Endothelial cell of umbilical vein (primary cell): ENCODE measurements around the gene RASGRP1. TPM values are rescaled to one million over a fixed set of nuclear protein-coding genes. Genes with fewer than 3 reads are reported as not detected.

Experiments
- BruUV-seq: library from RNA; stranded (reverse); fragments of 400-500 nt; replicated peaks from 2 replicates; lab custom pipeline; 2021; lab: Mats Ljungman, UMichigan
- CTCF ChIA-PET: fragments of 300-600, 350-600 bp; sonication (Branson Sonifier 250); formaldehyde crosslinking; loops from one replicate; lab custom pipeline; 2021; ENCODE audit warnings: antibody characterized with exemption, inconsistent platforms; lab: Charles Lee
- POLR2A ChIA-PET: fragments of 300-600, 350-600 bp; sonication (Branson Sonifier 250); formaldehyde crosslinking; loops from one replicate; lab custom pipeline; 2021; ENCODE audit warnings: antibody characterized with exemption, inconsistent platforms; lab: Charles Lee
- DNase-seq: peaks from one replicate; pipeline ENCODE4 v3.0.0-alpha.2; 2011; ENCODE audit warnings: low read depth, low spot score
- FAIRE-seq: peaks from 2 replicates; lab custom pipeline; 2011; peaks lifted over from hg19 to GRCh38; lab: Jason Lieb, UNC
- H2AFZ ChIP-seq: 2 replicates; pipeline ENCODE4 v1.6.0; 2012; ENCODE audit warnings: low read depth, low read length, control low read depth, inconsistent platforms
- H3K27ac ChIP-seq: 2 replicates; pipeline ENCODE4 v1.5.1; 2011; ENCODE audit warnings: low read depth, mild to moderate bottlenecking, control low read depth, low read length, moderate library complexity; ENCODE audit not compliant: insufficient read depth
- H3K27me3 ChIP-seq, 2 experiments: 2 replicates each; pipeline versions ENCODE4 v1.6.0 to v1.6.1; 2011; ENCODE audit warnings: low read length in 2 of 2, mixed read lengths in 1 of 2; ENCODE audit not compliant: control insufficient read depth in 2 of 2, insufficient read depth in 2 of 2
- H3K36me3 ChIP-seq, 2 experiments: 2 replicates in 1 of 2; 3 replicates in 1 of 2; pipeline ENCODE4 v1.5.1; 2011; ENCODE audit warnings: low read length in 2 of 2, mild to moderate bottlenecking in 1 of 2, moderate library complexity in 1 of 2; ENCODE audit not compliant: control insufficient read depth in 2 of 2, insufficient read depth in 2 of 2; ENCODE audit errors: extremely low read depth in 1 of 2
- H3K4me1 ChIP-seq: 3 replicates; pipeline ENCODE4 v1.5.1; 2011; ENCODE audit warnings: mild to moderate bottlenecking, low read length; ENCODE audit not compliant: control insufficient read depth, insufficient read depth; ENCODE audit errors: extremely low read depth
- H3K4me2 ChIP-seq: 2 replicates; pipeline ENCODE4 v1.6.1; 2011; ENCODE audit warnings: low read length, control low read depth, mixed read lengths; ENCODE audit not compliant: insufficient read depth
- H3K4me3 ChIP-seq, 3 experiments: fragments of 200-600 bp in 1 of 3; sonication (generic), shearing (Covaris generic) in 1 of 3; replicated peaks in 1 of 3; 2 replicates each; pipeline ENCODE4 v1.5.1; 2011 to 2016; ENCODE audit warnings: control low read depth in 3 of 3, low read length in 3 of 3, mild to moderate bottlenecking in 2 of 3, inconsistent platforms in 1 of 3, low read depth in 1 of 3, moderate library complexity in 1 of 3; ENCODE audit not compliant: insufficient read depth in 1 of 3
- H3K79me2 ChIP-seq: 2 replicates; pipeline ENCODE4 v1.6.0; 2012; ENCODE audit warnings: low read length, inconsistent platforms; ENCODE audit not compliant: control insufficient read depth, insufficient read depth
- H3K9ac ChIP-seq: replicated peaks from 2 replicates; pipeline ENCODE3; 2011; ENCODE audit warnings: low read length, control low read depth; ENCODE audit not compliant: insufficient read depth; ENCODE audit errors: extremely low read depth
- H3K9me1 ChIP-seq: replicated peaks from 3 replicates; pipeline ENCODE4 v1.6.0; 2011; ENCODE audit warnings: mild to moderate bottlenecking, low read length; ENCODE audit not compliant: control insufficient read depth, insufficient read depth; ENCODE audit errors: extremely low read depth
- H3K9me3 ChIP-seq: replicated peaks from 2 replicates; pipeline ENCODE4 v1.5.1; 2012; ENCODE audit warnings: low read length, inconsistent platforms; ENCODE audit not compliant: control insufficient read depth, insufficient read depth
- H4K20me1 ChIP-seq: replicated peaks from 2 replicates; pipeline ENCODE3; 2011; ENCODE audit warnings: mild to moderate bottlenecking, low read length; ENCODE audit not compliant: control insufficient read depth, insufficient read depth; ENCODE audit errors: extremely low read depth
- CTCF ChIP-seq, 2 donors: IDR thresholded peaks; 1 replicate in 1 of 2; 2 replicates in 1 of 2; pipeline ENCODE4 v1.5.1; 2011; ENCODE audit warnings: low read length in 2 of 2, mild to moderate bottlenecking in 2 of 2, moderate library complexity in 2 of 2, control low read depth in 1 of 2, inconsistent platforms in 1 of 2, low read depth in 1 of 2; ENCODE audit not compliant: insufficient read depth in 1 of 2; ENCODE audit errors: extremely low read depth in 1 of 2
- EZH2 ChIP-seq: IDR thresholded peaks from 2 replicates; pipeline ENCODE4 v1.6.1; 2012; ENCODE audit warnings: borderline replicate concordance, low read depth, mild to moderate bottlenecking, moderate library complexity, low read length, inconsistent platforms; ENCODE audit not compliant: severe bottlenecking
- FOS ChIP-seq: IDR thresholded peaks from 2 replicates; pipeline ENCODE4 v1.6.1; 2011; ENCODE audit warnings: mild to moderate bottlenecking, low read length, moderate library complexity, borderline replicate concordance; ENCODE audit not compliant: insufficient read depth
- GATA2 ChIP-seq: IDR thresholded peaks from 2 replicates; pipeline ENCODE4 v1.7.0; 2011; ENCODE audit warnings: low read depth, mild to moderate bottlenecking, moderate library complexity, mixed read lengths, low read length; ENCODE audit not compliant: insufficient read length, insufficient read depth
- MAX ChIP-seq: IDR thresholded peaks from 2 replicates; pipeline ENCODE4 v1.6.1; 2011; ENCODE audit not compliant: insufficient read depth, insufficient read length
- MYC ChIP-seq: IDR thresholded peaks from one replicate; pipeline ENCODE4 v1.6.1; 2011; ENCODE audit warnings: mild to moderate bottlenecking, low read depth, low read length
- POLR2A ChIP-seq: IDR thresholded peaks from 2 replicates; pipeline ENCODE4 v1.6.1; 2012; ENCODE audit warnings: low read depth, mild to moderate bottlenecking, control low read depth, low read length
- dilution Hi-C: fragments of 300-500 bp; cut with MboI; formaldehyde crosslinking; loops from one replicate; pipeline ENCODE4 v1.15.0; 2019; ENCODE audit warnings: low sequenced_read_pairs; ENCODE audit not compliant: extremely low pct_ligation_motif_present
- intact Hi-C: fragments of 100-400 bp; cut with micrococcal nuclease; formaldehyde crosslinking; loops from one replicate; pipeline ENCODE4 v1.10.0; 2022
- polyA plus RNA-seq, 4 experiments: library from polyadenylated mRNA; depleted of rRNA in 3 of 4; stranded (reverse) in 3 of 4; unstranded in 1 of 4; fragments of >200 nt; gene quantifications; 2 replicates each; pipeline versions ENCODE4 v1.2.1 to v1.2.3, GENCODE V29; 2011 to 2012; ENCODE audit warnings: missing spikeins in 1 of 4
- total RNA-seq: library from RNA; stranded (reverse); gene quantifications from 2 replicates; pipeline ENCODE4 v1.2.3, GENCODE V29; 2021

RASGRP1 gene
- total and polyA plus RNA-seq, 2 donors (not counting 3 experiments of a cell fraction or from before 2014, with no cell fraction given), result 0.15 to 0.38 TPM

- H4K20me1 ChIP-seq, result peaks cover 11% of the 10 kb centered on the region
- TF ChIP-seq EZH2, result no peak
- TF ChIP-seq GATA2, result no peak
- no peak for TF ChIP-seq FOS
- no peak for TF ChIP-seq MYC
- no peak for TF ChIP-seq CTCF (IDR thresholded peaks at IDR 0.05; ENCODE audit: extremely low read depth in 1 of 2, insufficient read depth in 1 of 2, low read depth in 1 of 2, low read length in 2 of 2)
- H3K4me2 ChIP-seq, result no peak overlapping the region
- no peaks in the 10 kb centered on the region for H3K27me3 ChIP-seq
- no peaks in the 10 kb centered on the region for H3K36me3 ChIP-seq
- peaks cover 83% of the 10 kb centered on the region for H3K79me2 ChIP-seq
- intact Hi-C loops (no loop called here), dilution Hi-C loops (no loop called here)
- no peak overlapping the region for H3K9ac ChIP-seq
- no peaks in the 10 kb centered on the region for H3K9me1 ChIP-seq
- no peak overlapping the region for H2AFZ ChIP-seq
- H3K9me3 ChIP-seq, result no peaks in the 10 kb centered on the region
- BruUV-seq, result no TSS peak
- H3K4me3 ChIP-seq, result no peak overlapping the region
- POLR2A ChIA-PET, result no interaction called here
- CTCF ChIA-PET, result interaction anchor here (1.4 to 2.6 kb wide), 2 partner anchors 20 to 104 kb away, joined by 4 to 26 read pairs; no protein-coding TSS in a partner anchor
- DNase-seq (no peak), FAIRE-seq (no peak)
- no peak overlapping the region for H3K27ac ChIP-seq
- H3K4me1 ChIP-seq, result peaks cover 19% of the 10 kb centered on the region
Observed at GRCh38 chr15:38459480-38459879, 105.1 kb downstream of the RASGRP1 start.

GRCh38 chr15:38458646-38459045 is 106.0 kb downstream of the RASGRP1 start:
- FAIRE-seq (no peak), DNase-seq (no peak)
- Histone ChIP-seq H3K4me1 (peaks cover 19% of the 10 kb centered on the region), H3K79me2 (peaks cover 83% of the 10 kb centered on the region), H3K4me2 (no peak overlapping the region), H3K27me3 (no peaks in the 10 kb centered on the region), H3K36me3 (no peaks in the 10 kb centered on the region), H3K4me3 (no peak overlapping the region), H3K9me1 (no peaks in the 10 kb centered on the region), H3K9ac (no peak overlapping the region), H3K9me3 (no peaks in the 10 kb centered on the region), H2AFZ (no peak overlapping the region), H3K27ac (no peak overlapping the region), H4K20me1 (peaks cover 11% of the 10 kb centered on the region)
- BruUV-seq, result no TSS peak
- CTCF ChIA-PET, result interaction anchor here (0.9 to 1.7 kb wide), 5 partner anchors 14 to 232 kb away, joined by 3 to 11 read pairs (median 5); no protein-coding TSS in a partner anchor
- TF ChIP-seq POLR2A (no peak), MAX (no peak), CTCF (IDR thresholded peaks at IDR 0.05; ENCODE audit: extremely low read depth in 1 of 2, insufficient read depth in 1 of 2, low read depth in 1 of 2, low read length in 2 of 2) (no peak), EZH2 (no peak)
- POLR2A ChIA-PET, result no interaction called here
- dilution Hi-C loops (no loop called here), intact Hi-C loops (no loop called here)
